ACHN (cell line): Measurements from ENCODE around the gene SLC7A10.

Experiments used
- DNase-seq: peaks from one replicate; pipeline ENCODE4 v3.0.0-alpha.2; 2015
- in situ Hi-C: cut with HindIII; loops from 2 replicates; pipeline ENCODE4 v1.10.0; 2017; ENCODE audit warnings: low sequenced_read_pairs, low pct_ligation_motif_present, low pct_unique_long_range_greater_than_20kb

Gene SLC7A10

DNA sequence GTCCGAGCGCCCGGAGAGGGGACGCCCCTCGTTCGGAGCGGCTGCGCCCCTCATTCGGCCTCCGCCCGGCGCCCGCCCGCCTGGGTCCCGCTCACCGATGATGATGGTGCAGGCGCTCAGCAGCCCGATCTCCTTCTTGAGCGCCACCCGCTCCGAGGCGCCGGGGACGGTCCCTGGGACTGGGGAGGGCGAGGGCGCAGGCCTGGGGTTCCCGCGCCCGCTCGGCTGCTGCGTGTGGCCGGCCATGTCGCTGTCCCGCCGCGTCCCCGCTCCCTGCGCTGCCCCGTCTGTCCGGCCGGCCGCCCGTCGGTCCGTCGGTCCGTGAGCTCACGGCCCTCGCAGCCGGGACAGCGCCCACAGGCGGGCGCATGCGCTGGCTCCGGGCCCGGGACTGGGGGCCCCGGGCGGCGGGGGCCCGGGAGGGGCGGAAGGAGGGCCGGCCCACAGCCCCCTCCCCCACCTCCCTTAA, at the start of gene SLC7A10:
Gene SLC7A10 (minus strand): TSS at position 393 of the 469 bp plus-strand sequence. CDS start 147 bp downstream, at position 246.
- in situ Hi-C loops, result no loop called here
- DNase-seq, result no peak

DNA sequence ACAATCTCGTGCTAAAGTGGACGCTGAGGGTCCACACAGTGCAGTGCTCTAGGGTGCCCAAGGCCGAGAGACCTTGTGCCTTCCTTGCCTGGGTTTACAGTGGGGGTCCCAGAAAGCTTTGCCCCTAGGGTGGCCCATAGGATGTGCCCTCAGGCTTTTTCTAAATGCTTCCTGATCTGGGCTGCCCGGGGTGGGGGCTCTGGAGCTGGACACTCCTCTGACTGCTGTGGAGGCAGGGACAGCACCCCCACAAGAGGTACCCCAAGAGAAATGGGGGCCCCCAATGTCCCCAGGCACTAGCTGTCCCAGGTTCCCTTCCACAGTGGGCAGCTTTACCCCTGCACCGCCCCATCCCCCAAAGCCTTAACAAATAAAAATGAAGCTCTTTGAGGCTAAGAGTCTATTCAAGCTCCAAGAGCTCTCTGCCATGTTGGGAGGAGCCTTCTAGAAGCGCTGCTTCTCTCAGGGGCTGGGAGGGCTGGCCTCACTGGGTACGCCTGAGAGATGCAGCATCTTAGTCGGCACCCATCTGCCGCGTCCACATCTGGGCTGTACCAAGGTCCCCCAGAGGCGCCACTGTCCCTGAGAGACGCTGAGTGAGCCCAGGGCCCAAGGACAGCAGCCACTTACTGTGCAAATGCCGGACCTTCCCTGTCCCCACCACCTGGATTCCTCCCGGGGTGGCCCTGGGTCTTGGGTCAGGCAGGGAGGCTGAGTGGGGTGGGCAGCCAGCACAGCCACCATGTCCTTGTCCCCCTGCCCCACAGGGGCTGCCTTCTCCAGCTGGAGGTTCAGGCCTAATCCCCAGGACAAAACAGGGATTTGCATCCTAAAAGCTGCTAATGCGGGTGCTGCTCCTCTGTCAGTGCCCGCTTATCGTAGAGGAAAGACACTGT, 49.3 kb upstream of the SLC7A10 start:
- in situ Hi-C loops, result no loop called here
- DNase-seq, result no peak

DNA sequence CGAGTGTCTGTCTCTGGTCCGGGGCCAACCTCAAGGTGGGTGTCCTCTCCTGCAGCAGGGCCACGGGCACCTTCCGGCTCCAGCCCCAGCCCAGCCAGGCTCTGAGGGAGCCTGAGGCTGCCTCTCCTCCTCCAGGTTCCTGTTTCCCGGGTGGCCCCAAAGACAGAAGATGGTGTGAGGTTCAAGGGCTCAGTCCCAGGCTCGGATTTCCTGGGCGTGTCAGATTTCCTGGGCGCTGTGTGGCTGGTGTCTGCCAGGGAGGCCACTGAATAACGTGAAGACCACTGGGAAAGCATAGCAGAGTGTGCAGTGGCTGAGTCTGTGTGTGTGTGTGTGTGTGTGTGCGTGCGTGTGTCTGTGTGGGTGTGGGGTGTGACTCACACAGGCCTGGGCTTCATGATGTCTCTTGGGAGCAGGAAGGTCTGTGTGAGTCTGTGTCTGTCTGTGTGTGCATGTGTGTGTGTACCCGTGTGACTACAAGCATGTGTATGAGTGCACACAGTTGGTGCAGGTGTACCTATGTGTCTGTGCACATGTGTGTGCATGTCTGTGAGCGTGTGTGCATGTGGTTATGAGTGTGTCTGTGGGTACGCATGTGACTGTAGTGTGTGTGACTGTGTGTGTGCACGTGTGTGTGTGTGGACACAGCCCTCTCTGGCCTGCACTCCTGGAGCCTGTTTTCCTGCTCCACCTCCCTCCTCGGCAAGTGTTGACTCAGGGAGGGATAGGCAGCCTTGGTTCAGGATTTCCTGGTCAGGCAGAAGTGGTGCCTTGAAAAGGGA, 48.4 kb upstream of the SLC7A10 start:
- in situ Hi-C loops, result no loop called here
- no peak for DNase-seq

DNA sequence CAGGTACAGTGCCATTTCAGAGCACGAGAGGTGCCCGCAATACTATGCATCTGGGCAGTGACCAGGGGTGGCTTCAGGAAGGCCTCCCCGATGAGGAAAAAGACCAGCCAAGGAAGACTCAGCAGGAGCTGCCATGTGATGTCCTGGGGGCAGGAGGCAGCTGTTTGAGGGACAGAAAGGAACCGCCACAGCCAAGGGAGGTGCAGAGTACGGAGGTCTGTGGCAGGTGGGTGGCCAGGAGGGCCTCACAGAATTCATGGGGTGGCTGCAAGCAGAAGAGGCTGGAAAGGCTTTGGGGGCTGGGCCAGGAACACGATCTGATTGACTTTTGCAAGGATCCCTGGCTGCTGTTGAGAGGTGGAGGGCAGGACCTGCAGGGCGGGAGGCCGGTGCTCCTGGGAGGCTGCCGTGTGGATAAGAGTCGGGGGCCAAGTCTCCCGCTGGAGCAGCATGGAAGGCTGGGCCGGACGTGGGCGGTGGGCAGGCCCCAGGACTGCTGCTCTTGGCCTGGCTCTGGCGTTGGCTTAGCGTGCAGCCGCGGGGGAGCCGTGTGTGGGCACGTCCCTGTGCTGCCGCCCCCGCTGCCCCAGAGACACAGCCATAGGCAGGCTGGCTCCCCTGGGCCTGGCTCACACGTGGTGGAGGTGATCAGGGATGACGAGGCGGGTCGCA, 47.6 kb upstream of the SLC7A10 start:
- no peak for DNase-seq
- in situ Hi-C loops, result no loop called here

DNA sequence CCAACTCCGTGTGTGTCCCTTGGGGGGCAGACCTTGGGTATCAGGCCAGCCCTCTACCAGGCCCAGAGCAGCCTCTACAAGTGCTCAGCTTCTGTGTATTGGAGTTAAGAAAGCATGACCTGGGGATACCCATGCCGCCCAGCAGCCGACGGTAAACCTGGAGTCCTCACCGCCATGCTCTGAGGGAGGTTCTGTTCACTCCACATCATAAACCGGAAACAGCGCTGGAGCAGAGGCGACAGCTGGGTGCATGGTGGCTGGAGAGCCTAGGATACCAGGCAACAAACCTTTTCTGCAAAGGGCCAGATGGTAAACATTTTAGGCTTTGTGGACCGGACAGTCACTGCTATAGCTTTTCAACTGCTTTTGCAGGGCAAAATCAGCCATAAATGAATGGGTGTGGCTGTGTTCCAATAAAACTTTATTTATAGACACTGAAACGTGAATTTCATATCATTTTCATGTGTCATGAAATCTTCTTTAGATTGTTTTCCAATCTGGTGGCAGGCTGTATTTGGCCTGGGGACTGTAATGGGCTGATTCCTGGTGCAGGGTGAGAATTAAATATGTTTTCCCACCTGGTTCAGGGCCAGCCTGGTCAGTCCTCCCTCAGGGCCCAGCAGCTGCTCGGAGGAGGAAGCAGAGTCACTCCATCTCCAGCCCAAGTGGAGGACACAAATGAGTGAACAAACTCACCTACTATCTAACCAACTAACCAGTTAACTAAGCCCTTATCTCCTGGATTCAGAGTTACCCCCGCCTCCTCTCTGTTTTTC, 45.8 kb upstream of the SLC7A10 start:
- in situ Hi-C loops, result no loop called here
- DNase-seq, result no peak

DNA sequence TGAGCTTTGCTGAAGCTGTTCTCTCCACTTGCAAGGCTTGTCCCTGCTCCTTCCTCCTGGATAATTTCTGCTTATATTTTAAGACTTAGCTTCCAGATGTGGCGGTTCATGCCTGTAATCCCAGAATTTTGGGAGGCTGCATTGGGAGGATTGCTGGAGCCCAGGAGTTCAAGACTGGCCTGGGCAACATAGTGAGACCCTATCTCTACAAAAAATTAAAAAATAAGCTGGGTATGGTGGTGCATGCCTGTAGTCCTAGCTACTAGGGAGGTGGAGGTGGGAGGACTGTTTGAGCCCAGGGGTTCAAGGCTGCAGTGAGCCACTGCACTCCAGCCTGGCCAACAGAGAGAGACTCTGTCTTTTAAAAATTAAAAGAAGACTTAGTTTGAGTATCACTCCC, 45.1 kb upstream of the SLC7A10 start:
- in situ Hi-C loops, result no loop called here

DNA sequence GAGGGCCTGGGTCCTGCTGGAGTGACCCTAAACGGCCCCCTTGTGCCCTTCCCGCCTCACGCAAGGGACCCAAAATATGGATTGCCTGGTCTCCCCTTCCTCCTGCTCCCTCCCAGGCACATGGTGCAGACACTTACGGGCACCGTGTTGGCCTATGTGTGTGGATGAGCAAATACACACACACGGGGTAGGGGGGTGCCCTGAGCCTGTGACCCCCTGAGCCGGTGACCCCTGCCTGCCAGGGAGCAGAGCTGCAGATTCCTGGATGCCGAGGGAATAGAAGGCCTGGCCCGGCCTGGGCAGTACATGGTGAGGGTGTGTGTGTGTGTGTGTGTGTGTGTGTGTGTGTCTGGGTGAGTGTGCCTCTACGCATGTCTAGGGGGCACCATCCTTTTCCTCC, 43.4 kb upstream of the SLC7A10 start:
- in situ Hi-C loops, result no loop called here
- no peak for DNase-seq

More for the DNA sequence above, 45.1 kb upstream of the SLC7A10 start:
- no peak for DNase-seq

DNA sequence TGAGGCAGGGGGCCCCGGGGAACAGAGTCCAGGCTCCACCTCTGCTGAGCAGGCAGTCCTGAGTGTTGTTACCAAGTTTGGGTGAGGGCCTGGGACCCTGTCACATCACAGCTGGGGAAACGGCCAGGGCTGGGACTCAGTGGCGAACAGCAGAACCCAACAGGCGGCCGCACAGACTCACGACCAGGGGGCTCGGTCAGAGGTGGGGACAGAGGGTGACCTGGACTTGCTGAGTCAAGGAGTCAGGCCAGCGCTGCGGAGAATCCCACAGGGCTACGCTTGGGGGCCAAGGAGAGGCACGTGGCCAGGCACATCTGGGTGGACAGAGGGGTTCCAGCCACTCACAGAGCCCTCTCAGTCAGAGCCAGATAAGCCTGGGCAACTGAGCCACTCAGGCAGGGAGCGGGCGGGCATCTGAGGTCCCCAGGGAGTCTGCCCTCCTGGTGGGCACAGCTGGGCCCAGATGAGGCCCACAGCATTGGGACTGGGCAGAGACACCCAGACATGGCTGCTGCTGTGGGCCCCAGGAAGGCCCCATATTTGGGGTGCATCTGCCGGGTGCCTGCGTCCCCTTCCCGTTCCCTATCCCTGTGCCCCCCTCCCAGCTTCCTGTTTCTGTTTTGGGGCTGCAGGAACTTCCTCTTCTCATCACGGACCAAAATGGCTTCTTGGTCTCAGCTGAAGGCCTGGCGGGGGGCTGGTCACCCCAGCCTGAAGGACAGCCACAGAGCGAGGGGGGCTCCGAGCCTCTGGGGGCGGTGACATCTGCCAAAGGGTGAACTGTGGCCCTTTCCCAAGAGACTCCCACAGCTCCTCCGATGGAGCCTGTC, 42.7 kb upstream of the SLC7A10 start:
- DNase-seq, result no peak
- in situ Hi-C loops, result no loop called here

DNA sequence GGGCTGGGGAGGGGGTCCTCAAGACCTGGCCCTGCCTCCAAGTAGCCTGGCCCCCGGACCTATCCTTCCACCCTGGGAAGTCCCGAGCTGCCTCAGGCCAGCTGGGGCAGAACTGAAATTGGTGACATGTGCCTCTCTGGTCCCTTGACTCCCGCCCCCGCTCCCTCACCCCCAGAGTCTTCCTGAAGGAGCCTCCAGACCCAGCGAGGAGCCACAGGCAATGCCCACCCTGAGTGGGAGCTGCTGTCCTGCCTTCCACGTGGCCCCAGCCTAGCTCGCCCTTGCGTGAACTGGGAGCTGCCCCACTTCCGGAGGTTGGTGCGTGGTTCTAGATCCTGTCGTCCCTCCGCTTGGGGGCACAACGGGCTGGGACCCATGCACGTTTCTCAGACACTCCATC, 42.1 kb upstream of the SLC7A10 start:
- no peak for DNase-seq
- in situ Hi-C loops, result no loop called here

DNA sequence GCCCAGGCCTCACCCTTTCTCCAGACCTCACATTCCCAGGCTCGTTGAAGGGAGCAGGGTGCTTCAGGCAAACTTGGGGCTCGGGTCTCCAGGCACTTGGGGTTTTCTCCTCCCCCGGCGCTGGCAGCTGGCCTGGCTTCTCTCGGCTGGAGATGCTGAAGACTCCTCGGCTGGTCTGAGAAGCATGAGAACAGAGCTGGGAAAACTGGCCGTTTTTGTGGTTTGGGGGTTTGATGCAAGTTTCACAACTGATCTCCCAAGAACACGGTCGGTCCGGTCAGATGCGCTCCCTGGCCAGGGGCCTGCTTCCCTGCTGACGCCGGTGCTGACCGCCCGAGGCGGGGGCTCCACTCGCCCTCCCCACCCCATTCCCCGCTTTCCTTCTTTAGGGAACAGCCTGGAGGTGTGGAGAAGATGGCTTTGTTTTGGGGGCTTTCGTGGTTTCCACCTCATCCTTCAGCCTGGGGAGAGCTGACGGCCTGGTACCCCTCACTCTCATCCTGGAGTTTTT, 41.4 kb upstream of the SLC7A10 start:
- in situ Hi-C loops, result no loop called here
- DNase-seq, result no peak

DNA sequence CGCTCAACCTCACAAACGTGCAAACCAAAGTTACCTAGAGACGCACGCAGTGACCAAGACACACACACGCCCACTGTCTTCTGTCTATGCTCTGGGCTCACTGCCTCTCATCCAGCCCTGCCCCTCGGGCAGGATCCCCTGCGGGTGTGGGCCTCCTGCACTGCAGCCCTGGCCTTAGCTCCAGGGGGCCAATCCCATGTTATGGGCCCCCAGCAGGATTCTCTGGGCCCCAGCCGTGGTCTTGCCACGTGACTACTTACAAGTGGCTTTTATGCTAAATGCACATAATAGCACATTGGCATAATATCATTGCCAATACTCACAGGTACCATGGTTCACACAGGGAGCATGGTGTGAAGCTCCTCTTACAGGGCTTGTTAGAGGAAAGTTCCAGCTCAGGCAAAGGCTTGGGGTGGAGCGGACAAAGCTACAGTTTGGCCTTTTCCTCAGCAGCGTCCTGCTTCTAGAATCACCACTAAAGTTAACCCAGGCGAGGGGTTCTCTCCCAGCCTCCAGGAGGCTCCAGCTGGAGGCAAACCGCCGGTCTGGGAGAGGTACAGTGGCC, 39.3 kb upstream of the SLC7A10 start:
- no peak for DNase-seq
- in situ Hi-C loops, result no loop called here

DNA sequence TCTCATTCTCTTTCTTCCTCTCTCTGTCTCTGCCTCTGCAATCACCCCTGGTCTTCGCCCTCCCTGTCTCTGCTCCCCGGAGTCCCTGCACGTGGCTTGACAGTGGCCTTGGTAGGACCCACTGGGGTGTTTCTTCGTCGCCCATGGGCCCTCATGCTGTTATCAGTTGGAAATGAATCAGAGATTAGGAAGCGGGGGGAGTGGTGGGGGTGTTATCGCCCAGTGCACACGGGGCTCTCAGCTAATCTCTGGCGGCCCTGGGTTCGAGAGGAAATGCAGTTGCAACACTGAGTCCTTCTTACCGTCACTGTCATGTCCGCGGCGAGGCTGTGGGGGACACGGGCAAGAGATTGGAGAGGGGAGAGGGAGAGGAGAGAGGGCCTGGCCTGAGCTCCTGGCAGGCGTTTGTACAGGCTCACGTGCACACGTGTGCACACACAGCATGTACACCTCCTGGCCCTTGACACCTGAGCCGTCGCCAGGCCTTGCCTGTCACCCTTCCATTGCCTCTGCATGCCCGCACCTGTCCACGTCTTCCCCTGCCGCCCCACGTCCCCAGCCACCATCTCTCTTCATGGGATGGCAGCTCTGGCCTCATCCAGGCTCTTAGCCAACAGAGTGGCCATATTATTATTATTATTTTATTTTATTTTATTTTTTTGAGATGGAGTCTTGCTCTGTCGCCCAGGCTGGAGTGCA, 37.8 kb upstream of the SLC7A10 start:
- in situ Hi-C loops, result no loop called here
- DNase-seq, result no peak

DNA sequence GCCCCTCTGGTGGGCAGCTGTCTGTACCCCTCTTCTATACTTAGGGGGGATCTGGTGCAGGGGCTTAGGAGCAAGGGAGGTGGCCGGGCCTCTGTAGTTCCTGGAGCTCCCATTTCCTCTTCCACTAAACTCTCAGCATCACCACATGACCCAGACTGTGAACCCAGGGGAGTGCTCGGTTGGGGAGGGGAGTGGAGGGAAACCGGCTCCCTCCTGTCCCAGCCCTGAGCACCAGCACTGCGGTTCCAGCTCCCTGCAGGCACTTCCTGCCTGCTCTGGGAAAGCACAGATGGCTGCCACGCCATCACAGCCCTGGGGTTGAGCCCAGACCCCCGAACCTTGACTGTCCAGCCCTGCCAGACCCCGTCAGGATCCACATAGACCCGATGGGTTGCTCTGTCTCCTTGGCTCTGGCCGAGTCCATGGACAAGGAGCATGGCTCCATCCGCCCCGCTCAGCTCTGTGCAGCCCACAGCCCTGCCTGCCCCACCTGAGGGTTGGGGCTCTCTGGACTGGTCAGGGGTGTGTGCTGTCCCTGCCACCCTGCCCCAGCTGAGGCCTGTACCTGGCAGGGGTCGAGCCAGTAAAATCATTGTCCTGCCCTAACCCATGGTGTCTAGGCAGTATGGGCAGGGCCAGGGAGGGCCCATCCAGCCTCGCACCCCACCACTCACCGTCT, 36.0 kb upstream of the SLC7A10 start:
- in situ Hi-C loops, result no loop called here
- no peak for DNase-seq

DNA sequence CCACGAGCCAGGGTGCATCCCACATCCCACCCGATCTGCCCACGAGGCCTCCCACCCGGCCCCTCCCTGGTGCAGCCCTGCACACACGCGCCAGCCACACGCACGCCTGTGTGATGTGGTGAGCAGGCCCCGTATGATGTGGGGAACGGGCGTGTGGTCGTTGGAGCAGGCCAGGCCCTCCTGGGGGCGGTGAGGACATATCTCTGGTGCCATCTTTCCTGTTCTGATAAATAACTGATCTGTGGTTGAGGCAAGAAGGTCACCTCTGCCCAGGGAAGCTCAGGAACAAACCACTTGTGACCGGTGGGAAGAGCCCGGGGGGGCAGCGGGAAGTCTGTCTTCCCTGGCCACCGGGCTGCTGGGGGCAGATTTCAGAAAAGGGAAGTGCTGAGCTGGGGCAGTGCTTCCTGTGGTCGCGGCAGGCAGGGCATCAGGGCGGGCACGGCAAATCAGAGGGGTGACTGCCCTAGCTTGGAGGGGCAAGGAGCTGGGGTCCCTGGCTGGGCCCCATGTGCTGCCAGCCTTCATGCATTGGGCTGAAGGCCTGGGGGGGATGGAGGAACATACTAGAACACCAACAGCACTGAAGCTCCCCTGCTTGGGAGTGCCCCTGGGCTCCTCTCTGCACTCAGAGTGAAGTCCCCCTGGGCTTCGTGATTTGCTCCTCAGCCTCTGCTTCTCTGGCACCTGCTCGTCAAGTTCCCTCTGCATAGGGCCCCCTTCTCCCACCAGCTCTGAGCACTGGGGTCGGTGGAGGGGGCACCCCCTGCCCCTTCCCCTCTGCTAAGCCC, 35.2 kb upstream of the SLC7A10 start:
- DNase-seq, result no peak
- in situ Hi-C loops, result no loop called here

DNA sequence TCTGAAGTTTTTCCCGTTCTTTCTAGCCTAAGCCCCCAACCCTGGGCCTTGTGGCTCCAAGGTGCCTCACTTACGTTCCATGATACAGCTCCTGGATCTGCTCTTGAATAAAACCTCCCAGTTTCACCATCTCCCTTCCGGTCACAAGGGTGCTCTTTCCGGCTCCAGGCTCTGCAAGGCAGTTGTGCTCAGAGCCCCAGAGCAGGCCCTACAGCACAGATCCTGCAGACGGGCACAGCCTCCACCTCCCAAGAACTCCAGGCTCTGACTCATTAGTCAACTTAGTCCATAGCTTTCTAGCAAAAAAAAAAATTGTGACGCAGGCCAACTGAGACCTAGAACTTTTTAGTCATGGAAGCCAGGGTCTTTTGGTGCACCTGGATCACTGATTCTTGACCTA, 33.9 kb upstream of the SLC7A10 start:
- in situ Hi-C loops, result no loop called here
- no peak for DNase-seq
